NCI-H2107 treated with DMSO at 0.1 percent for 48 hours (cell line): ENCODE data around the gene PTCRA.
"Not testable (repeated sequence)": the region's sequence is repeated elsewhere in the genome, so short reads cannot be mapped to it uniquely, and the experiment has no call there.

Experiments used
- DNase-seq: peaks from one replicate; lab custom pipeline; 2025; ENCODE audit not compliant: unreplicated experiment; lab: John Stamatoyannopoulos, UW

PTCRA gene

DNA sequence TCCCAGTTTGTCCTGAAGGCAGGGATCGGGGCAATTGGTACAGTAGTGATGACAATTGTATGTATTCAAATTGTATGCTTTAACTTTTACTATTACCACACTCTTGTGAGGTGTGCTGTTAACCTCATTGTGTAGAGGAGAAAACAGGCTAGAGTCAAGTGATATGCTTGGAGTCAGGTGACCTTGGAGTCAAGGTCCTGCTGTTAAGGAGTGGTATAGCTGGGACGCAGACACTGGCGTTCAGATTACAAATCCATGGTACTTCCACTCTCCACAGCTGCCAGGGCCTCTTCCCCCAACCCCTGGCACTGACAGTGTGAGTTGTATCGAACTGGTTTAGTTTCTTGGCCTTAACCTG lies 23.9 kb downstream of the PTCRA start:
- no peak for DNase-seq

DNA sequence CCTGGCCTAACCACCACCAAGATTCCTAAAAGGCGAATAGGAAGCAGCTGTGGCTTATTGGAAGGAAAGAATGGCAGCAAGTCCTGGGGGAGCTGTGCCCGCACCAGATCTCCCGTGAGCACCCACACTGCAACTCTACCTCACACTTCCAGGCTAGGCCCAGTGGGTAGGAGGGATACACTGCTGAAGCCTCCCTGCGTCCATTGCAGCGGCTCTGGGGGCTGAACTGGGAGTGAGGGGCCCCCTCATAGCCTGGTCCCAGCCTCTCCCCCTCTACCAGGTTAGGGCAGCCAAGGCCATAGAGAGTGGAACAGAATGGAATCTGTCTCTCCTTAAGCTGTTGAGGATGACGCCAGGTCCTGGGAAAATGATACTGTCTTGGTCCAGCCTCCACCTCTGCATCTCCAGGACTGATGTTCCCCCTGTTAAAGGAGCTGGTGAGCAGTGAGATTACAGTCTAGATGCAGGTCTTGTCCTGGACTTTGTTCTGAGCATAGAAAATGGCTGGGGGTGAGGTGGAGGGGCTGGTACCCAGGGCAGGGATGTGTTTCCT lies 24.7 kb downstream of the PTCRA start:
- no peak for DNase-seq

DNA sequence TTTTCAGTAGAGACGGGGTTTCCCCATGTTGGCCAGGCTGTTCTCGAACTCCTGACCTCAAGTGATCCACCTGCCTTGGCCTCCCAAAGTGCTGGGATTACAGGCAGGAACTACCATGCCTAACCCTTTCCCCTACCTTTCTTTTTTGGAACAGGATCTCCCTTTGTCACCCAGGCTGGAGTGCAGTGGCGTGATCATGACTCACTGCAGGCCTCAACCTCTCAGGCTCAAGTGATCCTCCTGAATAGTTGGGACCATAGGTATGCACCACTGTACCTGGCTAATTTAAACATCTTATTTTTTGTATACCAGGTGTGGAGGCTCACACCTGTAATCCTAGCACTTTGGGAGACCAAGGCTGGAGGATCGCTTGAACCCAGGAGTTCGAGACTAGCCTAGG lies 25.5 kb downstream of the PTCRA start:
- not testable (repeated sequence) for DNase-seq

GRCh38 chr6:42942444-42942843 lies 26.6 kb downstream of the PTCRA start:
- no peak for DNase-seq

DNA sequence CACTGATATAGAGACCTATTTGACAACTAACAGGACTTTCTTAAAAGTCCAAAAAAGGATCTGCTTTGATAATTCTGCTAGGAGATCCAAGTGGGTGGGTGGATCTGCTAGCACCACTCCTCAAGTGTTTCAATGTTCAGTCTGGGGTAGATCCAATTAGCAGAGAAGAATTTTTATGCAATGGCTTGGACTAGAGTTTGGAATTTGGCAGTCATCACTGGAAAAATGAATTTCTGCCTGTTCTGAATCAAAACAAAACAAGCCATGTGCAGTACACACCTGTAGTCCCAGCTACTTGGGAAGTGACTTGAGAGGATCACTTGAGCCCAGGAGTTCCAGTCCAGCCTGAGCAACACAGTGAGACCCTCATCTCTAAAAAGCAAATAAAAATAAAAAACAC lies 32.1 kb downstream of the PTCRA start:
- no peak for DNase-seq

- no peak for DNase-seq
Observed at GRCh38 chr6:42952389-42952788, 36.5 kb downstream of the PTCRA start.

GRCh38 chr6:42954405-42954804 lies 38.6 kb downstream of the PTCRA start:
- not testable (repeated sequence) for DNase-seq

DNA sequence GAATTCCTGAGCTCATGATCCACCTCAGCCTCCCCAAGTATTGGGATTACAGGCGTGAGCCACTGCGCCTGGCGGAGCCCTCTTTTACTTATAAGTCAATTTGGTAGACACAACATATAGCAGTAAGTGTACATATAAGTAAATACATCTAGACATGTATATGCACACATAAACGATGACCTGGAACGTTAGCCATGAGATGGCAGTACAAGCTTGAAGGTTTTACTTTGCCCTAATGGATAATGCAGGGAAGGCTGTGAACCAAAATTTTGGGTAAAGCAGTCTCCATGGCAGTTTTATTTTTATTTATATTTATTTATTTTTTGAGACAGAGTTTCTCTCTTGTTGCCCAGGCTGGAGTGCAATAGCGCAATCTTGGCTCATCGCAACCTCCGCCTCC lies 42.3 kb downstream of the PTCRA start:
- DNase-seq: no peak

DNA sequence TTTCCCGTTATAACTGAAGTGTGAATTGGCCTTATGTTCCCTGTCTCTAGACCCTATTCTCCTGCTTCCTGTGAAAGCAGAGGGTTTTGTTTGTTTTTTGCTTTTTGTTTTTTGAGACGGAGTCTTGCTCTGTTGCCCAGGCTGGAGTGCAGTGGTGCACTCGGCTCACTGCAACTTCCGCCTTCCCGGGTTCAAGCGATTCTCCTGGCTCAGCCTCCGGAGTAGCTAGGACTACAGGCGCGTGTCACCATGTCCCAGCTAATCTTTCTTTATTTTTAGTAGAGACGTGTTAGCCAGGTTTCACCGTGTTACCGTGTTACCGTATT lies 44.0 kb downstream of the PTCRA start:
- DNase-seq: no peak

DNA sequence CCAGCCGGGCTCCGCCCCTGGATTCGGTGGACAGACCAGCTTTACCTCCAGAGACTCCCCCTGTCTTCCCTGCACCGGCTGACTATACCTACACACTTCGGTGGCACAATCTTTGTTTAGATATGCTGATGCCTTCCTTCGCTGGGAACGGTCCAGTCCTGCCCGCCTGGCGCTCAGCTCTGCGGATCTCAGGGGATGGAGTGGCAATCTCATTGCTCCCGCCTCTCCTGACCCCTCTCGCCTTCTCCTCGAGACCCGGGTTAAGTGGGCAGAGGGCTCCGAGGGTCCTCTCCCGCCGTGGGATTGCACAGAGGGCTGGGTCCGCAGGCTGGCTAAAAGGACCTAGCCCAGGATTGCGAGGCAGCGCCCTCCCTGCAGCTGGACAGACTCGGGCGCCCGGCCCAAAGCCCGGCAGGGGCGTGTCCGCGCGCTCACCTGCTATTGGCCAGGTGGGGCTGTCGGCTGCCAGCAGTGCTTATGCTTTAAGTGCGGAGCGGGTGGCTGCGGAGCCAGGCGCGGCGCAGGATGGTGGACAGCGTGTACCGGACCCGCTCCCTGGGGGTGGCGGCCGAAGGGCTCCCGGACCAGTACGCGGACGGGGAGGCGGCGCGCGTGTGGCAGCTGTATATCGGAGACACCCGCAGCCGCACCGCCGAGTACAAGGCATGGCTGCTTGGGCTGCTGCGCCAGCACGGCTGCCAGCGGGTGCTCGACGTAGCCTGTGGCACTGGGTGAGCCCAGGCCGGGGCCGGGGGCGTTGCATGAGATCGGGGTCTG lies 44.6 kb downstream of the PTCRA start, which contains the start of gene GNMT:
GNMT (plus strand) TSS at position 512 of the 777 bp plus-strand sequence; CDS start at position 526, 14 bp downstream.
- no peak for DNase-seq

DNA sequence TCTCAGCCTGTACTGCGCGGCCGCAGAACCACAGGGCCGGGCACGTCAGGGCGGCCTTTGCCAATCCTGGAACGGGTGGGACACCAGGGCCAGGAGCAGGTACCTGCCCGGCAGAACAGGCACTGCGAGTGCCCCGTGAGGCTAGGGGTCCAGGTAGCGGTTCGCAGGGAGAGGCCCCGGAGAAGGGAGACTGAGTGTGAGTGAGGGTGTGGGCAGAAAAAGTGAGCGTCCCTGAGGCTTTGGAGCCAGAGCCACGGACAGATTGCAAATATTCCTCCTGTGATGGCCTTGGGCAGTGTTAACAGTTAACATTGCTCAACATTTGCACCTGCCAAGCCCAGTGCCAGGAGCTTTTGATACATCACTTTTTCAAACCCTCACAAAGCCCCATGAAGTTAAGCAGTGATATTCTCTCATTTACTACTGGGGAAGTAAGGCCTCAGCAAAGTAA lies 45.2 kb downstream of the PTCRA start:
- no peak for DNase-seq

DNA sequence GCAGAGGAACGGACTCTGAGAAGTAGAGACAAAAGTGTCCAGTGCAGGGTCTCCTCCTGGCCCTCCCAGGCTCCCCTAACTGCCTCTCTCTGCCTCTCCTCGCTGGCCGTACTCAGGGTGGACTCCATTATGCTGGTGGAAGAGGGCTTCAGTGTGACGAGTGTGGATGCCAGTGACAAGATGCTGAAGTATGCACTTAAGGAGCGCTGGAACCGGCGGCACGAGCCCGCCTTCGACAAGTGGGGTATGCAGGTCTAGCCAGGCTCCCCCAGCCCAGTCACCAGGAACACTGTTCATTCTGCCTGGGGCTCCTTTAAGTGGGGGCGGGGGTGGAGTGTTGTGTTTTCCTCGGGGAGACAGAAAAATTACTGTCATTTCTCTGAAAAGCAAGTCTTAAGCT lies 46.2 kb downstream of the PTCRA start:
- no peak for DNase-seq

- no peak for DNase-seq
Observed at GRCh38 chr6:42962502-42963178, 46.8 kb downstream of the PTCRA start.

- no peak for DNase-seq
Observed at GRCh38 chr6:42963179-42963854, 47.5 kb downstream of the PTCRA start.

GRCh38 chr6:42963855-42964605 lies 48.2 kb downstream of the PTCRA start:
- no peak for DNase-seq

DNA sequence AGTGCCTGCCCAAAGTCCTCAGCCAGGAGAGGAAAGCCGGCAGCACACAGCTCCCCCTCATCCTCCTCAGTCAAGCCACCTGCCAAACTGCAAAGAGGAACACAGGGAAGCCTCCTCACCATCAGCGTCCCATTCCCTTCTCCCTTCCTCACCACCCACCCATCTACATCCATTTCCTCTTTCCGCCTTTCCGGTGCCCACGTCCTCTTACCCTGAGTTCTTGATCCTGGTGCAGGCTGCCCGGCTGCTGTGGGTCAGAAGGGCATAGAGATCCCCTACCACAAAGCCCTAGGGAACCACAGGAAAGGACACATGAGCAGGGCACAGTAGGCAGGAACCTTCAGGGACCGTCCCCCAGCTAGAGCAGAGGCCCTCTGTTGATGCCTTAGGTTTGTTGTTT lies 50.7 kb downstream of the PTCRA start:
- DNase-seq: no peak

- no peak for DNase-seq
Observed at GRCh38 chr6:42967228-42967627, 51.4 kb downstream of the PTCRA start.

GRCh38 chr6:42968126-42968701 lies 52.4 kb downstream of the PTCRA start:
- no peak for DNase-seq

DNA sequence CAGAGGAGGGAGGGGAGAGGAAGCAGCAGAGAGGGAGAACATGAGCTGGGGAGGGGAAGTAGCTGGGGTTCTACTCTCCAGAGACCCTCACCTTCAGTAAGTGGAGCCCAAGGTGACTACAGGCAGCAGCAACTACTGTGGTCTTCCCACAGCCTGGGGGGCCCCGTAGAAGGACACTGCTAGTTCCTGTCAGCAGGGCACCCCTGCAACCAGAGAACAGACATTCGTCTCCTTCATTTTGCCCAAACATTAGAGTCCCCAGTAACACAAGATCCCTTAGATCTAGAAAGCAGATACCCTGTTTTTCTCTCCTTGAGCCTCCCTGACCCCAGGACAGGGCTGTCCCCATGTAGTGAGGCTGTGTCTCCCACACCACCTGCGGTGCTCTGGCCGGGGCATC lies 52.9 kb downstream of the PTCRA start:
- DNase-seq: no peak

- DNase-seq: no peak
Observed at GRCh38 chr6:42969431-42969830, 53.6 kb downstream of the PTCRA start.

GRCh38 chr6:42969934-42970333 lies 54.1 kb downstream of the PTCRA start:
- no peak for DNase-seq
